ENCODE measurements around the gene NPBWR2. TPM values are rescaled to one million over a fixed set of nuclear protein-coding genes. Genes with fewer than 3 reads are reported as not detected.

NPBWR2 gene
- polyA plus RNA-seq, 1 of the 3 experiments (the other 2 are of a cell fraction) = not detected

DNA sequence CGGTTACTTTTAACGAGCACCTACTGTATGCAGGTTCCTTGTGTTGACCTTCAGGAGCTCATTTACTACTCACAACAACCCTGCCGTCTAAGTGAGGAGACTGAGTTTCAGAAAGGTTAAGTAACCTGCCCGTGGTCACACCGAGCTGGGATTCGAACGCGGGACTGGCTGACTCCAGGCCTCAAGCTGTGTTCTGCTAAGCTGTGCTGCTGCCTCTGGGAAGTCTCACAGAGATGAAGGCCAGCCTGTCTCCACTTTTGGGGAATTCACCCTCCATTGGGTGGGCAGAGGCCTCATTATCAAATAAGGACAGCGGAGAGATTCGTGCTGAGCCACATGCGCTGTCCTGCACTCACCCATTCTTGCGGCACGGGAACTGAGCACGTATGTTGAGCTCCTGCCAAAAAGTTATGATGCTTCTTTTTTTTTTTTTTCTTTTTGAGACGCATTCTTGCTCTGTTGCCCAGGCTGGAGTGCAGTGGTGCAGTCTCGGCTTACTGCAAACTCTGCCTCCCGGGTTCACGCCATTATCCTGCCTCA, 31.0 kb upstream of the NPBWR2 start:
- Histone ChIP-seq H3K36me3 (replicated peaks in 1 of 2; ENCODE audit: control insufficient read depth in 1 of 2, insufficient read depth in 2 of 2, low read length in 1 of 2) (no peaks in the 10 kb centered on the region), H2AFZ (ENCODE audit: low read depth) (no peak overlapping the region), H3K4me2 (no peak overlapping the region), H3K4me1 (ENCODE audit: control insufficient read depth in 1 of 2, insufficient read depth in 2 of 2, low read depth in 1 of 2, low read length in 1 of 2) (no peaks in the 10 kb centered on the region; a peak in 1 of 4 replicates), H3F3A (replicated peaks; ENCODE audit: insufficient read depth) (no peaks in the 10 kb centered on the region), H4K20me1 (ENCODE audit: insufficient read depth) (no peaks in the 10 kb centered on the region), H3K9me2 (no peaks in the 10 kb centered on the region), H3K4me3 (ENCODE audit: low read depth in 2 of 2, low read length in 1 of 2) (no peak overlapping the region), H3K9me3 (no peaks in the 10 kb centered on the region), H3K79me2 (ENCODE audit: insufficient read depth) (no peaks in the 10 kb centered on the region), H3K27ac (ENCODE audit: low read depth in 2 of 2, low read length in 1 of 2) (no peak overlapping the region), H3K27me3 (ENCODE audit: insufficient read depth) (no peaks in the 10 kb centered on the region), H3K9ac (no peak overlapping the region)
- peak; percentile 6 for DNase-seq
- CTCF ChIA-PET = interaction anchor here (1.0 to 1.6 kb wide), 3 partner anchors 17 to 55 kb away, joined by 3 to 7 read pairs (median 3); partner anchors contain the start of gene LKAAEAR1
- TF ChIP-seq ELF1 (IDR thresholded peaks at IDR 0.05) (no peak), GATA2 (CRISPR knock-in tag; IDR thresholded peaks at IDR 0.05) (no peak), TCF12 (IDR thresholded peaks at IDR 0.05) (no peak), FOXJ3 (CRISPR knock-in tag; IDR thresholded peaks at IDR 0.05) (no peak), MXI1 (IDR thresholded peaks at IDR 0.05; ENCODE audit: low read depth, low read length) (no peak), RFX5 (IDR thresholded peaks at IDR 0.05; ENCODE audit: low read length) (no peak), YY1 (IDR thresholded peaks at IDR 0.05; ENCODE audit: low read depth) (no peak), SIN3A (IDR thresholded peaks at IDR 0.05; ENCODE audit: borderline replicate concordance, low read depth, low read length) (no peak), NRF1 (IDR thresholded peaks at IDR 0.05; ENCODE audit: low read depth, low read length) (no peak), TAF1 (IDR thresholded peaks at IDR 0.05; ENCODE audit: borderline replicate concordance, low read depth, low read length) (no peak), EZH2phosphoT487 (IDR thresholded peaks at IDR 0.05; ENCODE audit: borderline replicate concordance, low read depth) (no peak), POLR2AphosphoS5 (IDR thresholded peaks at IDR 0.05; ENCODE audit: low read depth, low read length) (no peak), JUND (IDR thresholded peaks at IDR 0.05) (no peak), GABPA (IDR thresholded peaks at IDR 0.05; ENCODE audit: low read depth) (no peak)
- TF ChIP-seq, protein P1, sequence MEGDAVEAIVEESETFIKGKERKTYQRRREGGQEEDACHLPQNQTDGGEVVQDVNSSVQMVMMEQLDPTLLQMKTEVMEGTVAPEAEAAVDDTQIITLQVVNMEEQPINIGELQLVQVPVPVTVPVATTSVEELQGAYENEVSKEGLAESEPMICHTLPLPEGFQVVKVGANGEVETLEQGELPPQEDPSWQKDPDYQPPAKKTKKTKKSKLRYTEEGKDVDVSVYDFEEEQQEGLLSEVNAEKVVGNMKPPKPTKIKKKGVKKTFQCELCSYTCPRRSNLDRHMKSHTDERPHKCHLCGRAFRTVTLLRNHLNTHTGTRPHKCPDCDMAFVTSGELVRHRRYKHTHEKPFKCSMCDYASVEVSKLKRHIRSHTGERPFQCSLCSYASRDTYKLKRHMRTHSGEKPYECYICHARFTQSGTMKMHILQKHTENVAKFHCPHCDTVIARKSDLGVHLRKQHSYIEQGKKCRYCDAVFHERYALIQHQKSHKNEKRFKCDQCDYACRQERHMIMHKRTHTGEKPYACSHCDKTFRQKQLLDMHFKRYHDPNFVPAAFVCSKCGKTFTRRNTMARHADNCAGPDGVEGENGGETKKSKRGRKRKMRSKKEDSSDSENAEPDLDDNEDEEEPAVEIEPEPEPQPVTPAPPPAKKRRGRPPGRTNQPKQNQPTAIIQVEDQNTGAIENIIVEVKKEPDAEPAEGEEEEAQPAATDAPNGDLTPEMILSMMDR (IDR thresholded peaks at IDR 0.05) = no peak
- TF ChIP-seq, protein P2, sequence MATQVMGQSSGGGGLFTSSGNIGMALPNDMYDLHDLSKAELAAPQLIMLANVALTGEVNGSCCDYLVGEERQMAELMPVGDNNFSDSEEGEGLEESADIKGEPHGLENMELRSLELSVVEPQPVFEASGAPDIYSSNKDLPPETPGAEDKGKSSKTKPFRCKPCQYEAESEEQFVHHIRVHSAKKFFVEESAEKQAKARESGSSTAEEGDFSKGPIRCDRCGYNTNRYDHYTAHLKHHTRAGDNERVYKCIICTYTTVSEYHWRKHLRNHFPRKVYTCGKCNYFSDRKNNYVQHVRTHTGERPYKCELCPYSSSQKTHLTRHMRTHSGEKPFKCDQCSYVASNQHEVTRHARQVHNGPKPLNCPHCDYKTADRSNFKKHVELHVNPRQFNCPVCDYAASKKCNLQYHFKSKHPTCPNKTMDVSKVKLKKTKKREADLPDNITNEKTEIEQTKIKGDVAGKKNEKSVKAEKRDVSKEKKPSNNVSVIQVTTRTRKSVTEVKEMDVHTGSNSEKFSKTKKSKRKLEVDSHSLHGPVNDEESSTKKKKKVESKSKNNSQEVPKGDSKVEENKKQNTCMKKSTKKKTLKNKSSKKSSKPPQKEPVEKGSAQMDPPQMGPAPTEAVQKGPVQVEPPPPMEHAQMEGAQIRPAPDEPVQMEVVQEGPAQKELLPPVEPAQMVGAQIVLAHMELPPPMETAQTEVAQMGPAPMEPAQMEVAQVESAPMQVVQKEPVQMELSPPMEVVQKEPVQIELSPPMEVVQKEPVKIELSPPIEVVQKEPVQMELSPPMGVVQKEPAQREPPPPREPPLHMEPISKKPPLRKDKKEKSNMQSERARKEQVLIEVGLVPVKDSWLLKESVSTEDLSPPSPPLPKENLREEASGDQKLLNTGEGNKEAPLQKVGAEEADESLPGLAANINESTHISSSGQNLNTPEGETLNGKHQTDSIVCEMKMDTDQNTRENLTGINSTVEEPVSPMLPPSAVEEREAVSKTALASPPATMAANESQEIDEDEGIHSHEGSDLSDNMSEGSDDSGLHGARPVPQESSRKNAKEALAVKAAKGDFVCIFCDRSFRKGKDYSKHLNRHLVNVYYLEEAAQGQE (IDR thresholded peaks at IDR 0.05; ENCODE audit: low read depth, low read length) = no peak
- TF ChIP-seq, protein P3, sequence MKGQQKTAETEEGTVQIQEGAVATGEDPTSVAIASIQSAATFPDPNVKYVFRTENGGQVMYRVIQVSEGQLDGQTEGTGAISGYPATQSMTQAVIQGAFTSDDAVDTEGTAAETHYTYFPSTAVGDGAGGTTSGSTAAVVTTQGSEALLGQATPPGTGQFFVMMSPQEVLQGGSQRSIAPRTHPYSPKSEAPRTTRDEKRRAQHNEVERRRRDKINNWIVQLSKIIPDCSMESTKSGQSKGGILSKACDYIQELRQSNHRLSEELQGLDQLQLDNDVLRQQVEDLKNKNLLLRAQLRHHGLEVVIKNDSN (IDR thresholded peaks at IDR 0.05; ENCODE audit: borderline replicate concordance, low read depth) = no peak
- TF ChIP-seq, protein P4, sequence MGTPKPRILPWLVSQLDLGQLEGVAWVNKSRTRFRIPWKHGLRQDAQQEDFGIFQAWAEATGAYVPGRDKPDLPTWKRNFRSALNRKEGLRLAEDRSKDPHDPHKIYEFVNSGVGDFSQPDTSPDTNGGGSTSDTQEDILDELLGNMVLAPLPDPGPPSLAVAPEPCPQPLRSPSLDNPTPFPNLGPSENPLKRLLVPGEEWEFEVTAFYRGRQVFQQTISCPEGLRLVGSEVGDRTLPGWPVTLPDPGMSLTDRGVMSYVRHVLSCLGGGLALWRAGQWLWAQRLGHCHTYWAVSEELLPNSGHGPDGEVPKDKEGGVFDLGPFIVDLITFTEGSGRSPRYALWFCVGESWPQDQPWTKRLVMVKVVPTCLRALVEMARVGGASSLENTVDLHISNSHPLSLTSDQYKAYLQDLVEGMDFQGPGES (IDR thresholded peaks at IDR 0.05; ENCODE audit: low read depth, low read length) = no peak
- TF ChIP-seq, protein P5, sequence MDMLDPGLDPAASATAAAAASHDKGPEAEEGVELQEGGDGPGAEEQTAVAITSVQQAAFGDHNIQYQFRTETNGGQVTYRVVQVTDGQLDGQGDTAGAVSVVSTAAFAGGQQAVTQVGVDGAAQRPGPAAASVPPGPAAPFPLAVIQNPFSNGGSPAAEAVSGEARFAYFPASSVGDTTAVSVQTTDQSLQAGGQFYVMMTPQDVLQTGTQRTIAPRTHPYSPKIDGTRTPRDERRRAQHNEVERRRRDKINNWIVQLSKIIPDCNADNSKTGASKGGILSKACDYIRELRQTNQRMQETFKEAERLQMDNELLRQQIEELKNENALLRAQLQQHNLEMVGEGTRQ (IDR thresholded peaks at IDR 0.05; ENCODE audit: borderline replicate concordance, low read depth, low read length) = no peak
- 78% methylated on average over 18 of the region's 18 CpGs for WGBS (ENCODE audit: low lambda C conversion rate)
- POLR2A ChIA-PET = no interaction called here

Data from SK-N-SH (cell line).